GM19240 (cell line): ENCODE measurements around the gene IRS2.

Experiments used
- DNase-seq: peaks from one replicate; pipeline ENCODE4 v3.0.0; 2011; ENCODE audit warnings: low spot score; ENCODE audit not compliant: insufficient read length

The IRS2 gene

DNA sequence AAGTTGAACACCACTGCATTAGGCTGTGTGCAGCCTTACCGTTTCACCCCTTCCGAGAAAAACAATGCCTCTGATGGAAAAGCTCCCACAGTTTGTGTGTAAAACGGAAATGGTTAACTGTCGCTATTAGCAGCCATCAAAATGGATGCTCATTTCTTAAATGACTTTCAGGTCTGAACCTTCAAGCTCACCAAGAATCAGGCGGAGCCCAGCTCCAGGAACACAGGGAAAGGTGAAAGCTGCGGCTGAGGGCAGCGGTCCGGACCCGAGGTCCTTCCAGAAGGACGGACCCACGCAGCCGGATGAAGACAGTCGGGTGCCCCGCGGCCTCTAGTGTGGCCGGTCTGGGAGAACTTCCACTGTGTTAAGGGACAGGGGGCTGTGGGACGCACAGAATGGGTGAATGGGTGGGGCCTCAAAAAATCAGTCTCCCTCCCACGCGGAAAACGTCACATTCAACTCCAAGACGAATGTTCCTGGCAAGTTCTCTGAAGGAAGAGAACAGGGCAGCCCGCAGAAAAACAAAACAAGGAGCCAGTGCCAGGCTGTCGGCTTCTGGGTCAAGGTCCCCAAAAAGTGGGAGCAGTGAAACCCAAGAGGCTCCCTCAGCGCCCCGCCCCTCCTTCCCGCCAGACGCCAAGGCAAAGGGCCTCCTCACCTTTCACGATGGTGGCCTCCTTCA lies 4.9 kb downstream of the IRS2 start:
- no peak for DNase-seq

DNA sequence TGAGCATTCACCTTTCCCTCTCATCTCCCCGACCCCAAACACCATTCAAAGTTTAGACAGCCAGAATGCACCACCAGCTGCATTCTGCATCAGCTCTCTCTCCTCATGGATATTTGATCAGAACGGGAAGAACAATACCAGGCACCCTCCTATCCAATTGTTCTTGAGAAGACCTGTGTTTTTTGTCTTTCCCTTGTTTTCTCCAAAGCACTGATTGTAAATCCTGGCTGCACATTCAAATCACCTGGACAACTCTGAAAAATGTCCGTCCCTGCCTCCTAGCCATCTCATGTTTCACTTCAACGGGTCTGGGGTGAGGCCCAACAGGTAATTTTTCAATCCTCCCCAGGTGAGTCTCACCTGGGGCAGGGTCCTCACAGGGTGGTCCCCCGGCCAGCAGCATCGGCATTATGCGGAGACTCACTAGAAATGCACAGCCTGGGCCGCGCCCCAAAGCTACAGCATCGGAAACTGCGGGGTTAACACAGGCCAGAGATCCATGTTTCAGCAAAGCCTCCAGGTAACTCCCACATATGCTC lies 5.5 kb downstream of the IRS2 start:
- DNase-seq: no peak

DNA sequence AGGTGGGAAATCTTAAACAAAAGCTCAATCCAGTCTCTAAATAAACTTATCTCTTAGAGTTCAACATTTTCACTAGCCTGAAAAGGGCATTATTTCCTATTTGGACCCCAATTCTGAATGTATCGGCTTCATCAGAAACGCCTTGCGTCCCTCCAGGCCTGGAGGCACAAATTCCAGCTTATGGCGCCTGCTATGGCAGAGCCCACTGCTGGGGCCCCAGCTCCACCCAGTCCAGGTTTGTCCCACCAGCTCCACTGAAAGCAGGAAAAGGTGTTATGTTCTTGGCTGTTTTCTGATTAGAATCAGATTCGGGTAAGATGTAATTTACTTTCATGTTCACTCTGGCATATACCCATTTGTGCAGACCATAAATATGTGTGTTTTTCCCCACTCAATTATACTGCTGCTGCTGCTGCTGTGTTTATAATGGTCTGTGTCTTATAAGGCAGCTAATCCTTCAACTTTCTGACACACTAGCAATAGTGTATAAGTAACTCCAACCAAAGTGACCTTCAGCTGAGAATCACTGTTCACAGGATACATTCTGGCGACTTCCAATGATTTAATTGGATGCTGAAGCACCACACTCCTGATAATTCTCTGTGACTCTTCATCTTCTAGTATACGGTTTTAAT lies 6.4 kb downstream of the IRS2 start:
- DNase-seq: no peak

DNA sequence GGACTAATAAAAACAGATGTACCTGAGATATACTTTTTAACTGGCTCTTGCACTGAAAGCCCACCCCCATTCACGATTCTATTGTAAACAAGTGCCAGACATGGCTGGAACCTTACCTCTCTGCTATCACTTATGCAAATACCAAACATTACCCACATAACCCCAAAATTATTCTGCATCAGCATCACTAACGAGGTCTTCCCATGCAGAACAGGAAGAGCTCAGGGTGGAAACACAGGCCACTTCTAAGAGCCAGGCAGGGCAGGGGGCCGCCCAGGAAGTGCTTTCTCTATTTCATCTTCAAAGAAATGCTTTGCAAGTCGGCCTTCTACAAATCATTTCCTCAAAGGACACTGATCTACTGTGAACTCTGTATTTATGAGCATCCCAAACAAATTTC lies 7.3 kb downstream of the IRS2 start:
- no peak for DNase-seq

DNA sequence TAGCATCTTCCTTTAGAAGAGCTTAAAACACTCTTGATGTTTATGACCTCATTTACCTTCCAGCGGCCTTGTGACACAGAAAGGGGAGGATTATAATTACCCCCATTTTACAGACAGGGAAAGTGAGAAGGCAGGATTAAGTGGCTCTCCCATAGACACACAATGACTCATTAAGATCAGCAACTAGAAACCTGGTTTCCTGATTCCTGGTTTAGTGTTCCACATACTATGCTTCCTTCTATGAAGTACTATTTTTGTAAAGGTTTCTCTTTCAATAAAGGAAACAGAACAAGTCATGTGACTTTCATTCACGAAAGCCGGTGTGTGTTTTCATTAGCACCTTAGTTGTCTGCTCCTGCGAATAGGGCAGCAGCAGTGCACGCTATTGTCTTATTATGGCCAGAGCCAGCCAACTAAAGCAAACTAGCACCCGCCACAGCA lies 8.3 kb downstream of the IRS2 start:
- no peak for DNase-seq

DNA sequence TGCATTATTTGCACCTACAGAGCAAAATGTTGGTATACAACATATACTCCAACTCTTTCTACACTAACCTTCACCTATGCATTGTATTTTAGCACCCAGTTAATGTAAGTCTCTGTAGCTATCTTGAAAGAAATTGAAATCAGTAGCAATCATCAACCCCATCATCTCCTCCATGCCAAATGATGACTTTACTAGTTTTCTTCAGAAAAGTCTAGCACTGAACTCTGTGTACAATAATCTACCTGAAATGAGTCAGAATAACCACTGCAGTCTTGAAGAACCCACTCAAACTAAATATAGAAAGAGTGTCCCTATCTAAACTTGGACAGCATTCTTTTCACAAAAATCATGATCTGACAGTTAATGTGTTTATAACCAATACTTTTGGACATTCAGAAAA lies 9.8 kb downstream of the IRS2 start:
- no peak for DNase-seq

DNA sequence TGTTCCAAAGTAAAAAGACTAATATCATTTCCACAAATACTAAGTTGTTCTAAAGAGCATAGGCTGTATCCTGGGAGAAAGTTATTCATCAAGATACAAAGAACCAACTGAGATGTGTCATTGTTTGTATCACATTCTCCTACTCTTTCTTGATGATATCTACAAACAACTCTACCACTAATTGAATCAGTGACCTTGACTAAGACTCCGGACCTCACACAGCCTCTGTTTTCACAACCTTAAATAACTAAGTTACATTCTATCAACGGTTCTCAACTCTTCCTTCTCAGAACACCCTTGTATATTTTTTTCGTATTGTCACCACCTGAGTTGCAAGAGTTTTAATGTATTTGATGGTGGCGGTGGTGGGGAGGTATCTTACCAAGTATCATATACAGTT lies 12.6 kb downstream of the IRS2 start:
- no peak for DNase-seq

DNA sequence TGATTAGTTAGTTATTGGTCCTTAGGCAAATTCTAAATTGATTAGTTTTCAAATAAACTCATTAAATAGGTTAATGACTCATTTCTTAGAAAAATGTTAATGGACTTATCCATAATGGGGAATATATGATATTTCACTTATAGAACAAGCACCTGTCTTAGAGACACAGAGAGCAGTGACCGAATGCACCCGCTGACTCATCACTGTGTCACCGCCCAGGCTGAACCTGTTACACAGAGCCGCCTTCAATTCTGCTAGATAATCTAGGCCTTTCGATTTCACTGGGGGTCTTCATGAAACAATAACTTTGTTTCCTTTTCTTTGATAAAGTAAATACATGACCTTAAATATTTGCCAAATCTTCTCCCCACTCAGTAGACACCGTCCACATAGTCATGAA lies 13.1 kb downstream of the IRS2 start:
- DNase-seq: no peak

DNA sequence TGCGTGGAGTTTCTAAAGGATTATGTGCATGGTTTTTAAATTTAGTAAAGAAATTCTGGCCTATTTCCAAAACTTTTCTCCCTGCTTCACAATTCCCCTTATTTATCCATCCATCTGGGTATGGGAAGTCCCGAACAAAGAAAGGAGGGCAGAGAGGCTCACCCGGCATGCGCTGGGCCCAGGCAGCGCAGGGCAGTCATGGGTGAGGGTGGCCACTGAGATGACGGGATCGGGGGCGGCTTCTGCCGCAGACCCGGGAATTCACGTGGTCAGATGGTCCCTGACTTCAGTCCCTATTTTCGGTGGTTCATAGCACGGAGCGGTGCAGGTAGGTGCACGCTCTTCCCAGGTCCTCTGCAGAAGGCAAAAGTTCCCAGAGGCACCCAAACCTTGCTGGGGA lies 14.5 kb downstream of the IRS2 start:
- no peak for DNase-seq

DNA sequence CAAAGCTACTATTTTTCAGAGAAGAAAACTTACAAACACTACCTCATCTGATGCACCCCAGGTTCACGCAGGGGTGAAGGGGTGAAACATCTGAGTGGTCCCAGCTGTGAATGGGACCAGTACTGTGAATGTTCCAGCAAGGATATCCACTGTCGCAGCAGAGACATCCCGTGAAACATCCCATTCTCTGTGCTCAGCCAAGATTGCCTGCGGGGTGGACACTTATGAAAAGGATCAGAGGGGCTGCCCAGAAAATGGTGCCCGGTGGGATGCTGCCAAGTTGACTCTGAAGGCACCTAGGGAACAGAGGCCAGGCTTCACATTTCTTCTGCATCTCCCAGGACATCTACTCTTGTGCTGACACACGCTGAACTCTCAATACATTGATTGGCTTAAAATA lies 15.9 kb downstream of the IRS2 start:
- no peak for DNase-seq

DNA sequence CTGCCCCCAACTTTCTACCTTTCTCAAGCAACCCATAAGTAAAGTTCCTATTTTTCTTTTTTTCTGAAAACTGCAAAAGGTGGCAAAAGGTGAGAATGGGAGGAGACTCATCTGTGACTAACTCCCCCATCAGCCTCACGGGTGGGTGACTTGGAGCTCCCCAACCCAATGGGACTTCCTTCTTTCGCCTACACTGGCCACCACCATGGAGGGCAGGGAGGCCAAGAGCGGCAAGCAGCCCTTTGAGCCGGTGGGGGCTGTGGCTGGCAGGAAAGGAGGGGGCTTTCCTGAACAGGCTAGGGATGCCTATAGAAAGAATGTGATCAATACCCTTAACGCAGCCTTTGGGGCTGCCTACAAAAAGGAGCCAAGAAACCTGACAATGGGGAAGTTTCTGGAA lies 16.5 kb downstream of the IRS2 start:
- no peak for DNase-seq

DNA sequence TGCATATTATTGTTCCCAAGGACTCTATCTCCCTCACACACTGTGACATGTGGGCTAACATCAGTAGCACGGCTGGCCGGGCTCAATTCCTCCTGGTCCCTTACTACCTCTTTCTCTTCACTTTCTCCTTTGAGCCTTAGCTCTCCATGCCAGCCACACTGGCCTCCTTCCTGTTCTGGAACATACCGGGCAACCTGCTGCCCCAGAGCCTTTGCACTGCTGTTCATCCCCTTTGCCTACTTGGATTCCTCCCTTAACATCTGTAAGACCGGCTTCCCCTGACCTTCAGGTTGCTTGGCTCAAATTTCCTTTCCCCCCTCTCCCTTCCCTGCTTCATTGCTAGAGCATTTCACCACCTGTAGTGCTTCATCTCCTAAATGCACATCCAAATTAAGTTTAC lies 17.1 kb downstream of the IRS2 start:
- DNase-seq: no peak

DNA sequence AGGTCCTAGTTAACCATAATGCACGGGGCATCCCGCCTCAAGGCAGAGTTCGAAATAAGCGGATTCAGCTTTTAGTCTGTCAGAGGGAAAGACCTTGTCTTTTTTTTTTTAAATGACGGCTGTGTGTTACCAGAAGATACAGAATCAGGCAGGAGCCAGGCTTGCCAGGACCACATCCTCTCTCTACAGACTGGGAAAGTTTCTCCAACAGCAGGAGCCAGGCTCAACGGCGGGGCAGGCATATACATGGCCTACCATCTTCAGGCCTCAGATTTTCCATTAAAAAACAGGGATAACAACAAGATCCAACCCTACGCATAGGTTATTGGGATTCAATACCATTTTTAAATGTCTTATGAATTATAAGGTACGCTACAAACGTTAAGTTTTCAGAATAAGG lies 17.8 kb downstream of the IRS2 start:
- no peak for DNase-seq

DNA sequence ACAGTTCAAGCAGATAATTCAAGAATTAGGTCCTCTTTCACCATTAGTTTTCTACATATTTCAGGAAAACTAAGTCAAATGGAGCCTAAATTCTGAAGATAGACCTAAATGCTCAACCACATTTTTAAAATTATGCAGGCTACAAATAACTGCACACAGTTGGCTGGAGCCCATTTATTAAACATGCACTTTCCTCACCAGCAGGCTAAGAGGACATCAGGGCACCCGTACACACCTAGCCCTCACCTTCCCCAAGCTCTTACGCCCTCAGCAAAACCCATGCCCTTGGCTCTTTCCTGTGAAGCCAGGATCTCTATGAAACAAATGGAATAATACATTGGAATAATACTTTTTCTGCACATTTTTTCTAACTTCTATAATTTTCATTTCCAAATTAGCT lies 18.2 kb downstream of the IRS2 start:
- no peak for DNase-seq

DNA sequence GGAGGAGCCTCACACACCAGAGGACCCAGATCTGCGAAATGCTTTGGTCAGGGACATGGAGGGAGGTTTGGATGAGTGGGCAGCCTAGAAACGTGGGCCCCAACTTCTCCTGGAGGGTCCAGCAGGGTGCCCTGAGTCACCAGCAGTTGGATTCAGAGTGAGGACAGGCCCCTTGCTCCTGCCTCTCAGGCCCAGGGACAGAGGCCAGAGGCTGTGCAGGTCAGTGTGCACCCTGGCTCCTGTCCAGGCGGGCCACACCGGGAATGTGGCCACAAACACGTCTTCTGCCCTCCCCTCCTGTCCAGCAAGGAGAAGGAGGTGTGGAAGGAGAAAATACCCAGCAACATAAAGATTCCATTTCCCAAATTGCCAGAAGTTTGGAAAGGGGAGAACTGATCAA lies 19.4 kb downstream of the IRS2 start:
- DNase-seq: no peak

DNA sequence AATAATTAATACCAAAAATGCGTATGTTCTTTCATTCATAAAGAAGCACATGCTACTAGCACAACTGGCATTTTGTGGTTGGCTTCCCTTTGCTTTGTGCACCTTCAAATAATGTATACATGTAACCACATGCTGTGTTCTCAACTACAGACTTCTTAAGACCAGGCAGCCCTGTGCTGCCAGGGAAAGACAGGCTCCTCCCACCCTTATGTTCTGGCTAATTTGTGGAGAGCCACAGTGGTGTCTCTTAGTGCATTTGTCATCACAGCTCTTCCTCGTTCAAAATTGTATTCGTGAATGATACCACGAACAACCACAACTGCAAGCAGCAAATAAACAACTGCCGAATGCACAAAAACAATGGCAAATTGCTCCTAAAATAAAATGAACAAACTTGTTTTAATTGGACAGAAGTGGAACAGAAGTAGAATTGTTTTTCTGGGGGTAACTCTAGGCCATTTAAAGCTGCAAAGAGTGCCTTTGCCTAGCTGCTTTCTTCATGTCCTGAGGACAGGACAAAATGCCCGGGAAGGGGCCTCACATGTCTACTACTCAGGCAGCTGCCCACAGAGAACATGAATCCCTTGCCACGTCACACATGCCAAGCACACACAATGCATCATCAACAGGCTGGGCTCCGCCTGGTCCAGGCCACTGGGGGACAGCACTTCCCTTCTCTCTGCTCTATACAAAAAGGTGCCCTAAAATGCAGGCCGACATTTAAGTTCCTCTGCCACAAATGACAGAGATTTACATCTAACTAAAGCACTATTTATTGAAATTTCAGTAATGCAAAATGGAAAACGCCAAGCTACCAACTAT lies 21.7 kb downstream of the IRS2 start:
- DNase-seq: no peak

DNA sequence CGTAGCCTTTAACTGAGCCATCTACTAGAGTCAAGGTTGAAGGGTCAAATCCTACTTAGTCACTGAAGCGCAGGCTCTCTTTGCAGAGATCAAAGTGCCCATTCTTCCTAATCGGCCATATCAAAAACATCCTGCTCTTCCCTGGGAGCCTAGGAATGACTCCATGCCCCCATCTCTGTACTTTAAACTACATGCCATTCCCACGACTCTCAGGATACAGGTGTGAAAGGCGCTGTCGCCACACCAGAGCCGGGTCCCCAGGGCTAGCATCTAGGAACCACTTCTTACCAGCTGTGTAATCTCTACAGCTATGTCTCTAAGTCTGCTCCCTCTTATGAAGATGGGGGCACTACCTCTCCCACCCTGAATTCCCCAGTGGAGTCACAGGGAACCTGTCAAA lies 22.3 kb downstream of the IRS2 start:
- no peak for DNase-seq

DNA sequence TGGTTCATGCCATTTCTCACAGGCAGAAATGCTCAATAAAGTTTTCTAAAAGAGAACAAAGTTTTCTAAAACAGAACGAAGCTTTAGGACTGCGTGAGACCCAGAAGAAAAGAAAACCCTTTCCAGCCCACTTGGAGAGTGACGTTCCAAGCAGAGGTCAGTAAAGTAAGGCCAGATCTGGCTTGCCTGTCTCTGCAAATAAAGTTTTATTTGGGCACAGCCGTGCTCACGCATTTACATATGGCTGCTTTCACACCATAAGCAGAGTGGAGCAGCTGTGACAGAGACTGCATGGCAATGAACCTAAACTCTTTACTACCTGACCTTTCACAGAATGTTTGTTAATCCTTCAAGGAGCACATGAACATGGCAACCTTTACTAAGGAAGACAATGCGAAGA lies 23.6 kb downstream of the IRS2 start:
- no peak for DNase-seq

DNA sequence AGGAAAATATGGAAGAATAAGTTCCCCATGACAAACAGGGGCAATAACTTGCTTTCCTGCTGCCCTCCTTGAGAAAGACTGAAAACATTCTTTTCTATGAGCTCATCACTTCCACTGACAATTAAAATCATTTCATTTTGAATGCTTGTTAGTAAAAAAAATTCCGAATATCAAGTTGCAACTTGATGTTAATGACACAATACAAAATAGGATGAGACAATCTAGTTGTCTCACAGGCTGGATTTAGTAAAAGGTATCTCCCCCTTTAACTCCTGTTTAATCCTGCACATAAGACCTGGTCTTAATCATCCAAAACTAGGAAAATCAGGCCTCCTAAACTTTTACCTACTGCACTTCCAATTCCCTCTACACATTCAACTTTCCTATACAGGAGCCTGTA lies 24.7 kb downstream of the IRS2 start:
- DNase-seq: no peak

DNA sequence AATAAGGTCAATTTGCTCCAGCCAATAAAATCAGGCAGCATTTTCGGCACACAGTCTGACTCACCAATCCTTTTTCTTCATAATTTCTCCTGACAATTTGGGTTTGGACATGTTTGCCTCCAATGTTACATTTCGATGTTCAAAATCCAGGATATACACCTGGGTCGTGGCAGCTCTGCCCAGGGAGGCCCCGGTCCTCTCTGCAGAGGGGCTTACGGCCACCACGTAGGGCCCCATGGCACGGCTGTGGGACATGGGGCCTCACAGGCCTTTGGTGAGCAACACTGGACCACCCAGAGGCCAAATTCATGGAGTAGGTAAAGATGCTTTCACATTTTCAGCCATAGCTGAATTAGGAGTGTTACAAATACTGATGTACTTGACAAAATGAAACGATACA lies 25.4 kb downstream of the IRS2 start:
- no peak for DNase-seq

DNA sequence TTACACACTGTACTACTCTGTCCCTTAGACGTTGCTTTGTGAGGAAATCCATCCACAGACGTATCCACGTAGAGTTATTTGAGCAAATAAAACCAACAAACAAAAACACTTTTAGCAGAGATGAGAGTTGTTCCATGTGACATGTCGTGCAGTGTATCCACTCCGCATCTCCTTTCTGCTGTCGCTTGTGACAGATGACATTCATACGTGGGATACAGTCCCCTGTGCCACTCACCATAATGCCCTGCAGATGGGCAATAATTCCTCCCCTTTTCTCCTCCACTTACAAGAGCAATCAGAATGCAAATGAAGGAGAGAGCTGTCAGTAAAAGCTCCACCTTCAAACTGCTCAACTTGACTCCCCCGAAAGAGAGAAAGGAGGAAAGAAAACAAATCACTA lies 26.0 kb downstream of the IRS2 start:
- no peak for DNase-seq

DNA sequence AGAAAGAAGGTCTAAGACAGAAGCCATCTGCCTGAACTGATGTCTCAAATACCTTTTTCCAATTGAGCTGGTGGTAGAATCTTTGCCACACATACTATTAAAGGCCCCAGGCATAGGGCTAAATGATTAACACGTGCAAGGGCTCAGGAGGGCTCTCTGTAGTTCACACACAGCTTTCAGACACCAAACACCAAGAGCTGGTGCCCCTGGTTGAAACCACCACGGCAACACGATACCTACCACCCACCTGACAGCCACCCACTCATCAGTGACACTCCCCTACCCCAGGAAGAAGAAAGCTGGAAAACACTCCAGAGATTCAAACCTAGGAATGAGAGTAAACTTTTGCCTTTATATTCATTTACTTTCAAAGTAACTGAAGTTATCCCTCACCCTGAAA lies 26.8 kb downstream of the IRS2 start:
- DNase-seq: no peak
